ENCODE measurements around the gene DLG2. TPM values are rescaled to one million over a fixed set of nuclear protein-coding genes. Genes with fewer than 3 reads are reported as not detected.

Gene DLG2
- total RNA-seq, 1 donor from 2014 or later = 1.8 TPM

GRCh38 chr11:83635166-83635565 is 1992.0 kb downstream of the DLG2 start:
- H3K4me3 Mint-ChIP-seq (ENCODE audit: unreplicated experiment) = no peak overlapping the region
- no peaks in the 10 kb centered on the region for H3K27me3 Mint-ChIP-seq (ENCODE audit: low read depth, unreplicated experiment)
- H3K9me3 Mint-ChIP-seq (ENCODE audit: unreplicated experiment) = no peaks in the 10 kb centered on the region
- no peaks in the 10 kb centered on the region for H3K36me3 ChIP-seq (ENCODE audit: insufficient read depth, low read length)
- no peaks in the 10 kb centered on the region for H3K36me3 Mint-ChIP-seq (ENCODE audit: low read depth, unreplicated experiment)
- H3K9me3 ChIP-seq (ENCODE audit: insufficient read depth, low read depth, low read length) = no peaks in the 10 kb centered on the region
- FAIRE-seq = no peak
- no peaks in the 10 kb centered on the region for H3K27me3 ChIP-seq (ENCODE audit: insufficient read depth, low read length)
- H3K4me1 Mint-ChIP-seq (ENCODE audit: low read depth, unreplicated experiment) = no peaks in the 10 kb centered on the region
- no peak for DNase-seq (ENCODE audit: low read depth)
- H3K27ac Mint-ChIP-seq (ENCODE audit: unreplicated experiment) = no peak overlapping the region
- H3K4me1 ChIP-seq (ENCODE audit: insufficient read depth, low read length) = no peaks in the 10 kb centered on the region
- TF ChIP-seq CTCF (IDR thresholded peaks at IDR 0.05; ENCODE audit: insufficient read depth, low read depth, low read length) (no peak), EZH2 (IDR thresholded peaks at IDR 0.05; ENCODE audit: insufficient read depth, low read length) (no peak)
- no peaks in the 10 kb centered on the region for H4K20me1 ChIP-seq (ENCODE audit: insufficient read depth, low read length)
- no peak overlapping the region for H3K27ac ChIP-seq (ENCODE audit: low read depth, low read length)
- H3K4me2 ChIP-seq (ENCODE audit: low read length) = no peak overlapping the region
- no peak overlapping the region for H2AFZ ChIP-seq (ENCODE audit: low read depth, low read length)
- no peak overlapping the region for H3K4me3 ChIP-seq (ENCODE audit: insufficient read depth, low read depth, low read length)
- no peak overlapping the region for H3K9ac ChIP-seq (ENCODE audit: low read length)
- no peaks in the 10 kb centered on the region for H3K79me2 ChIP-seq (ENCODE audit: insufficient read depth, low read length)

DNA sequence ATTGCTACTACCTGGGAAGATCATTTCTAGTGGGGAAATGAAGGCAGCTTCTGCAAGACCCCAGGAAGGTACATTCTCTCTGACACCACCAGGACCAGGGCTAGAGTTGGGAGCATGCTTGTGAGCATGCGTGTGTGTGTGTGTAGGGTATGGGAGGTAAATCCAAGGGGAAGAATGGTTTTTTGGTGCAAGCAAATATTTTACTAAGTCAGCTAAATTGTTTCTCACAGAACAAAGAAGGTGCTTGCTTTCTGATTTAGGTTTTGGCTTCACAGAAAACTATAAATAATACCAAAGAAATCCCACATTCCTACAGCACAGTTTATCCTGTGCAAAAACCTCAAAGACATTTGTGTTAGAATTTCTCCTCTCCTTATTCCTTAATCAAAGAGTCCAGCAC is 1996.9 kb downstream of the DLG2 start:
- H3K27ac Mint-ChIP-seq (ENCODE audit: unreplicated experiment) = no peak overlapping the region
- H2AFZ ChIP-seq (ENCODE audit: low read depth, low read length) = no peak overlapping the region

More for the DNA sequence above, 1996.9 kb downstream of the DLG2 start:
- TF ChIP-seq CTCF (IDR thresholded peaks at IDR 0.05; ENCODE audit: insufficient read depth, low read depth, low read length) (no peak), EZH2 (IDR thresholded peaks at IDR 0.05; ENCODE audit: insufficient read depth, low read length) (no peak)
- Mint-ChIP-seq H3K4me3 (ENCODE audit: unreplicated experiment) (no peak overlapping the region), H3K9me3 (ENCODE audit: unreplicated experiment) (no peaks in the 10 kb centered on the region), H3K36me3 (ENCODE audit: low read depth, unreplicated experiment) (no peaks in the 10 kb centered on the region), H3K4me1 (ENCODE audit: low read depth, unreplicated experiment) (peaks cover 9% of the 10 kb centered on the region), H3K27me3 (ENCODE audit: low read depth, unreplicated experiment) (no peaks in the 10 kb centered on the region)
- no peaks in the 10 kb centered on the region for H3K9me3 ChIP-seq (ENCODE audit: insufficient read depth, low read depth, low read length)
- H4K20me1 ChIP-seq (ENCODE audit: insufficient read depth, low read length) = no peaks in the 10 kb centered on the region
- DNase-seq (ENCODE audit: low read depth) (no peak), FAIRE-seq (no peak)
- no peak overlapping the region for H3K4me3 ChIP-seq (ENCODE audit: insufficient read depth, low read depth, low read length)
- H3K4me1 ChIP-seq (ENCODE audit: insufficient read depth, low read length) = no peaks in the 10 kb centered on the region
- no peak overlapping the region for H3K9ac ChIP-seq (ENCODE audit: low read length)
- H3K36me3 ChIP-seq (ENCODE audit: insufficient read depth, low read length) = no peaks in the 10 kb centered on the region
- no peaks in the 10 kb centered on the region for H3K79me2 ChIP-seq (ENCODE audit: insufficient read depth, low read length)
- H3K27me3 ChIP-seq (ENCODE audit: insufficient read depth, low read length) = no peaks in the 10 kb centered on the region
- H3K27ac ChIP-seq (ENCODE audit: low read depth, low read length) = no peak overlapping the region
- no peak overlapping the region for H3K4me2 ChIP-seq (ENCODE audit: low read length)
